ENCODE data around the gene PTAFR.

The PTAFR gene

DNA sequence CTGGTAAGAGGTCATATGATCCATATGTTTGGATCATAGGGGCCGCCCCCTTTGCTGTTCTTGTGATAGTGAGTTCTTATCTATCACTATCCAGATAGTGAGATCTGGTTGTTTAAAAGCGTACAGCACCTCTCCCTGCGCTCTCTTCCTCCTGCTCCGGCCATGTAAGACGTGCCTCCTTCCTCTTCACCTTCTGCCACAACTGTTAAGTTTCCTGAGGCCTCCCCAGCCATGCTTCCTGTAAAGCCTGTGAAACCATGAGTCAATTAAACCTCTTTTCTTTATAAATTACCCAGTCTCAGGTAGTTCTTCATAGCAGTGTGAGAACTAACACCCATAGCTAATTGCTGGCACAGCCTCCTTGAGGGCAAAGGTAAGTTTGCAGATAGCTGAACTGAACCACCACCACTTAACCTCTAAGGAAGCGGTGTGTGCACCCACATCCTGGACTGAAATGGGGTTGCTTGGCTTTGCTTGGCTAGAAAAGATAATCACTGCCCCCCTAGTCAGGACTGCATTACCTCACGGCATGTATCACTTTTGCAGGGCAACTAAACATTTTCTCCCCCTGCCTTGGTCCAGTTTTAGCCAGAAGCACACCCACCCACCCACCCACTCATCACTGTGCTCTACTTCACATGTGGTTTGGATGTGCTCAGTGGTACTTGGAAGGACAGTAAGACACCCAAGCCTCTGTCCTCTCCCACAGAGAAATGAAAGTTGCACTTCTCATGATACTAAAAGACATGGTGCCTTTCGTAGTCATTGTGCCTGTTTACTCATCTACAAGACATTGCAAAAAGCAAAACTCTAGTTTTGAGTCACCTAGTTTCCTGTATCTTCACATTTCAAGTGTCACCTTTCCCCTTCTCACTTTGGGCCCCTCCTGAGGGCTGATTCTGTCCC lies 23.1 kb upstream of the PTAFR start:
- no peak overlapping the region for H3K4me3 ChIP-seq (ENCODE audit: low read depth, low read length)
- TF ChIP-seq, protein P1, sequence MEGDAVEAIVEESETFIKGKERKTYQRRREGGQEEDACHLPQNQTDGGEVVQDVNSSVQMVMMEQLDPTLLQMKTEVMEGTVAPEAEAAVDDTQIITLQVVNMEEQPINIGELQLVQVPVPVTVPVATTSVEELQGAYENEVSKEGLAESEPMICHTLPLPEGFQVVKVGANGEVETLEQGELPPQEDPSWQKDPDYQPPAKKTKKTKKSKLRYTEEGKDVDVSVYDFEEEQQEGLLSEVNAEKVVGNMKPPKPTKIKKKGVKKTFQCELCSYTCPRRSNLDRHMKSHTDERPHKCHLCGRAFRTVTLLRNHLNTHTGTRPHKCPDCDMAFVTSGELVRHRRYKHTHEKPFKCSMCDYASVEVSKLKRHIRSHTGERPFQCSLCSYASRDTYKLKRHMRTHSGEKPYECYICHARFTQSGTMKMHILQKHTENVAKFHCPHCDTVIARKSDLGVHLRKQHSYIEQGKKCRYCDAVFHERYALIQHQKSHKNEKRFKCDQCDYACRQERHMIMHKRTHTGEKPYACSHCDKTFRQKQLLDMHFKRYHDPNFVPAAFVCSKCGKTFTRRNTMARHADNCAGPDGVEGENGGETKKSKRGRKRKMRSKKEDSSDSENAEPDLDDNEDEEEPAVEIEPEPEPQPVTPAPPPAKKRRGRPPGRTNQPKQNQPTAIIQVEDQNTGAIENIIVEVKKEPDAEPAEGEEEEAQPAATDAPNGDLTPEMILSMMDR (IDR thresholded peaks at IDR 0.05; ENCODE audit: low read depth, low read length), result no peak

DNA sequence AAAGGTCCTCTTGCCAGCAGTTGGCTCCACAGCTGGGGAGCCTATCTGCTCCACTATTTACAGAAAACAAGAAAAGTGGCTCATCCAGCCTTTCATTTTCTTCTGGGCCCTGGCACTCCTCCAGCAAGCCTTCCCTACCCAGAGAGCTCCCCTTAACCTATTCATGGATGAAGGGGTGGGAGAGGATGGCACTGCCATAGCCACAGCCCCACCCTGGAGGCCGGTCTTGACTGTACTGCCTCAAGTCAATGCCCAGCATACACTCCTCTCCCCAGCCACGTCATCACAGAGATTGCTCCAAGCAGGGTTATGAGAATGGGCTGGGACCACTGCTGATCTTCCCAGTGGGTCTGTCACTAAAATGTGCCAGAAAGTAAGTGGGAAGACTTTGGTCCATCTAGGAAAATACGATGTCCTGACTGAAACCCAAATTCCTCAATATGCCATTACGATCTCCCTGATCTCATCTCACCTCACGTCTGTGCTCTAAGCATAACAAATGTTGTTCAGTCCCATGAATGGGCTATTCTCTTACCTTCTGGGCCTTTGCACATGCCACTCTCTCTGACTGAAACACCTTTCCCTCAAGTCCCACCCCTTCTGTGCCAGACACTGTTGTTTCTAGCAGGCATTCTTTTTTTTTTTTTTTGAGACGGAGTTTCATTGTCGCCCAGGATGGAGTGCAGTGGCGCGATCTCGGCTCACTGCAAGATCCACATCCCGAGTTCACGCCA lies 21.4 kb upstream of the PTAFR start:
- TF ChIP-seq, protein P1 (IDR thresholded peaks at IDR 0.05; ENCODE audit: low read depth, low read length), result no peak
- no peak overlapping the region for H3K4me3 ChIP-seq (ENCODE audit: low read depth, low read length)

DNA sequence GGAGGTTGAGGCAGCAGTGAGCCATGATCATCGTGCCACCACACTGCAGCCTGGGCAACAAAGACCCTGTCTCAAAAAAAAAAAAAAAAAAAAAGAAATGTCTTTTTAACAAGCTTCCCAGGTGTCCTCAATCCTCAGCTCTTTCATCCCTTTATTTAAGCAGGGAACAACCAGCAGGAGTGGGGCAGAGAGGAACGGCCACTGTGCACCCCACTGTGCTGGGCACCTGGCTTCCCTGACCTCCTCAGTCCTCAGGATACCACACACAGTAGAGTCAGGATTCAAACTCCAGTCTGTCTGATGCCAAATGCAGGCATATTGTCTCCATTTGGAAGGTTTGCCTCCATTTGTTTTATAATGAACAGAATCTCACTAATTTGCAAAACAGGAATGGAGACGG lies 19.8 kb upstream of the PTAFR start:
- TF ChIP-seq, protein P1 (IDR thresholded peaks at IDR 0.05; ENCODE audit: low read depth, low read length), result no peak
- no peak overlapping the region for H3K4me3 ChIP-seq (ENCODE audit: low read depth, low read length)

DNA sequence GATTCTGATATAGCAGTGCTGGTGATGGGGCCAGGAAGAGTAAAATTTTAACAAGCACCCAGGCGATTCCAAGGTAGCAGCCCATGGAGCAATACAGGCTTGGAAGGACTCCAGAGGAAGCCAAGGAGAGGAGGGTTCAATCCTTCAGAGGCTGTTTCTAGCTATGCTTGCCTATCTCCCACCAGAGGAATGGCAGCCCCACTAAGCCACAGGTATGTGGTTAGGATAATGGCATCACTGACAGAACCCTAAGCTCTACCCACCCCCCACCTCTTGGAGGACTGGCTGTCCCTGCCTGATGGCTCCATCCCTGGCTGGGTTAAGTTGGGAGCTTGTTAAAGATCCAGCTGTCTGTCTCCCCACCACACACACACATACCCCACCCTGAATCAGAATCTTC lies 19.3 kb upstream of the PTAFR start:
- TF ChIP-seq, protein P1 (IDR thresholded peaks at IDR 0.05; ENCODE audit: low read depth, low read length), result no peak
- H3K4me3 ChIP-seq (ENCODE audit: low read depth, low read length), result no peak overlapping the region

DNA sequence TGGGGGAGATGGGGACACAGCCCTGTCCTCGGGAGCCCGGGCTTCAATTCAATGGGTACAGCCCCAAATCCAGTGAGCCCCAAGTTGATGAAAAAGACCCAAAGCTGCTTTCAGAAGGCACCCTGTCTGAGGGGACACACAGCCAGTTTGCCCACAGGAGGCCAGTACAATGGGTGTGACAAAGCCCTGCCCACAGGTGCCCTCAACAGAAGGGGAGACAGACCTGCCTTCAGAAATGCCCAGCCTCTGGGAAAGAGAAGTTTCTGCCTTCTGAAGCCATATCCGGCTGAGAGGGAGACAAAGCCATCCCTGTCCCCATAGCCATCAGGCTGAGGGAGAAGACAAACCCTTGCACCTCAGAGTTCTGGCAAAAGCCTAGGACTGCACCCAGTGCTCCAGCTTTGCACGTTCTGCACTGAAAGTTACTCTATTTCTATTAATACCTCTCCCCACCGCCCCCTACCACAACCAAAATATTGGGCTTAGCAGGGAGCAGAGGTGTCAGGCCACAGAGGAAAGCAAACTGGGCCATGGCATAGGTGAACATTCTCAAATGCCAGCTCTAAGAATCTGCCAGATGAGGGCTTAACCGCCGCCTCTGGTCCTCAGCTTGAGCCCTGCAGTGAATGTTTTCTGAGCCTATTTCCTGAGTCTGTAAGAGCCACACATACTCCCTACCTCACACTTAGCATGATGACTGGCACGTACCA lies 18.0 kb upstream of the PTAFR start:
- no peak overlapping the region for H3K4me3 ChIP-seq (ENCODE audit: low read depth, low read length)
- TF ChIP-seq, protein P1 (IDR thresholded peaks at IDR 0.05; ENCODE audit: low read depth, low read length), result no peak

DNA sequence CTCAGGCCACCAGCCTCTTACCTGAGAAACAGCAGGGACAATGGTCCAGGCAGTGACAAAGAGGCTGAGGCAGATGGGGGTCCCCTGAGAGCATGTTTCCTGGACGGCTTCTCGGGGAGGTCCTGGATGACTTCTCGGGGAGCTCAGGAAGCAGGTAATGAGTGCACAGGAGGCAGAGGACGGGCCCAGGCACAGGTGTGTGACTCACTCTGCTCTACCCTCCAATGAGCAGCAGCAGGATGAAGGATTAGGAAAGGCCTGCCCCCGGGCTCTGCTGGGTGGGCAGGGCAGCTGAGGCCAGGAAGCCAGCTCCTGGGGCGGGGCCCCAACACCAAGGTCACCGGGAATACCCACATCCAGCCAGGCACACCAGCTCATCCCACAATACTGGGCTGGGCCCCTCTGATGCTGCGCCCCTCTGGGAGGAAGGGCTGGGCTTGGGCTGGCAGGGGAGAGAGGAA lies 17.2 kb upstream of the PTAFR start:
- no peak overlapping the region for H3K4me3 ChIP-seq (ENCODE audit: low read depth, low read length)
- TF ChIP-seq, protein P1 (IDR thresholded peaks at IDR 0.05; ENCODE audit: low read depth, low read length), result no peak

Measured in WI38 (cell line).